Measurements from ENCODE around the gene CREG2.

The CREG2 gene

DNA sequence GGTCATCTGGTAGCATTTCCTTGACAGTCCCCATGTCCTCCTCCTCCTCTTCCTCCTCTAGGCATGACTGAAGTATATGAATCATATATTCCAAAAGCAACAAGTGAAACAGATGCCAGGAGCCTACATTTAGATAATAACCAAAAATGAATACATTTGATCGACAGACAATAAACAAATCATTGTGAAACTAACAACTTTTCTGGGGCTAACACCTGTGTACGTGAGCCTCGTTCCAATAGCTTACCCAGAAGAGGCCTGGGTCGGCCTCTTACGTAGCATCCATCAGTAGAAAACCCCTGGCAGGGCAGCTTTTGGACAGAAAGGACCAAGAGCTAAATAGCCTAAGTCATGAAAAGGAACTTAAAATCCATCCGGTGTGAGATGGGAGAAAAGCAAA is 15.3 kb upstream of the CREG2 start:
- no peaks in the 10 kb centered on the region for H3K4me1 ChIP-seq (ENCODE audit: low read depth, poor library complexity, severe bottlenecking)
- H4K20me1 ChIP-seq (ENCODE audit: insufficient read depth) = no peaks in the 10 kb centered on the region
- H3K27ac ChIP-seq = no peak overlapping the region
- H3K36me3 ChIP-seq (ENCODE audit: insufficient read depth) = no peaks in the 10 kb centered on the region
- H2AFZ ChIP-seq (ENCODE audit: low read depth) = no peak overlapping the region
- TF ChIP-seq, protein P1, sequence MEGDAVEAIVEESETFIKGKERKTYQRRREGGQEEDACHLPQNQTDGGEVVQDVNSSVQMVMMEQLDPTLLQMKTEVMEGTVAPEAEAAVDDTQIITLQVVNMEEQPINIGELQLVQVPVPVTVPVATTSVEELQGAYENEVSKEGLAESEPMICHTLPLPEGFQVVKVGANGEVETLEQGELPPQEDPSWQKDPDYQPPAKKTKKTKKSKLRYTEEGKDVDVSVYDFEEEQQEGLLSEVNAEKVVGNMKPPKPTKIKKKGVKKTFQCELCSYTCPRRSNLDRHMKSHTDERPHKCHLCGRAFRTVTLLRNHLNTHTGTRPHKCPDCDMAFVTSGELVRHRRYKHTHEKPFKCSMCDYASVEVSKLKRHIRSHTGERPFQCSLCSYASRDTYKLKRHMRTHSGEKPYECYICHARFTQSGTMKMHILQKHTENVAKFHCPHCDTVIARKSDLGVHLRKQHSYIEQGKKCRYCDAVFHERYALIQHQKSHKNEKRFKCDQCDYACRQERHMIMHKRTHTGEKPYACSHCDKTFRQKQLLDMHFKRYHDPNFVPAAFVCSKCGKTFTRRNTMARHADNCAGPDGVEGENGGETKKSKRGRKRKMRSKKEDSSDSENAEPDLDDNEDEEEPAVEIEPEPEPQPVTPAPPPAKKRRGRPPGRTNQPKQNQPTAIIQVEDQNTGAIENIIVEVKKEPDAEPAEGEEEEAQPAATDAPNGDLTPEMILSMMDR (conservative IDR thresholded peaks at IDR 0.05; ENCODE audit: low read depth, low read length) = no peak
- H3K9ac ChIP-seq = no peak overlapping the region
- H3K27me3 ChIP-seq (ENCODE audit: insufficient read depth, low read depth) = no peaks in the 10 kb centered on the region
- H3K4me3 ChIP-seq (IDR thresholded peaks at IDR 0.05; ENCODE audit: insufficient read depth, low read depth, low read length) = no peak overlapping the region
- H3K79me2 ChIP-seq (ENCODE audit: insufficient read depth, low read depth) = no peaks in the 10 kb centered on the region
- no peak overlapping the region for H3K4me2 ChIP-seq

DNA sequence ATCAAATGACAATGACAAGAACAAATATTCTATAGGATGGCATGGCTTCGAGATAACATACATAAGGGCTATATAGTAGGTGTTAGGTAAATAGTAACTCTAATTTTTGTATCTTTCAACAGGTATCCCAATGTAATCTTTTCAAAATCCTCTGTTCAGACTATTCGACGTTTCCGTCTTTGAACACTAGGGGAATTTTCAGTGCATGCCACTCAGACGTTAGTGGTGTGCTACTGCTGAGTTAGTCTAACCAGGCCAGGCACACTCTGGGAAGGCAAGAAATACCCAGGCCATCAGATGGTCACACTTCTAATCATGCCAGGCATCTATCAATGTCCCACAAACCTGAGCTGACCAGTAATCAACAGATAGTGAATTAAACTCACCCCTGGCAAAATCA is 14.6 kb upstream of the CREG2 start:
- Histone ChIP-seq H3K36me3 (ENCODE audit: insufficient read depth) (no peaks in the 10 kb centered on the region), H3K9ac (no peak overlapping the region), H3K27me3 (ENCODE audit: insufficient read depth, low read depth) (no peaks in the 10 kb centered on the region), H3K4me2 (no peak overlapping the region), H3K27ac (no peak overlapping the region), H3K79me2 (ENCODE audit: insufficient read depth, low read depth) (no peaks in the 10 kb centered on the region), H3K4me3 (IDR thresholded peaks at IDR 0.05; ENCODE audit: insufficient read depth, low read depth, low read length) (no peak overlapping the region), H3K4me1 (ENCODE audit: low read depth, poor library complexity, severe bottlenecking) (no peaks in the 10 kb centered on the region), H4K20me1 (ENCODE audit: insufficient read depth) (no peaks in the 10 kb centered on the region), H2AFZ (ENCODE audit: low read depth) (no peak overlapping the region)
- TF ChIP-seq, protein P1 (conservative IDR thresholded peaks at IDR 0.05; ENCODE audit: low read depth, low read length) = no peak

DNA sequence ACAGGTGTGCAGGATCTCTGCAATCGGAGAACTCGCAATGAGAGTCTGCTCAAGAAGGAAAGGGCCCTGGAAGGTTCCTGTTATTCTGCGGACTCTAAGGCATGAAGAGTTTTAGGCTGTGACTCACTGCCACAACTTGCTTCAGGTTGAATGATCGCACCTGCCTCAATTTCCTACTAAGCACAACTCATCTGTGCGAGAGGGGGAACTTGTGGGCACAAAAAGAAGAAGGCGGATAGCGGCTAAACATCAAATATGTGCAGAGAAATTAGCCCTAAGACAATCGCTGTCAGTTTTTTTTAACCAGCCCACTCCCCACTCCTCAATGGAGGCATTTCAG is 14.0 kb upstream of the CREG2 start:
- TF ChIP-seq, protein P1 (conservative IDR thresholded peaks at IDR 0.05; ENCODE audit: low read depth, low read length) = no peak
- H4K20me1 ChIP-seq (ENCODE audit: insufficient read depth) = no peaks in the 10 kb centered on the region
- no peak overlapping the region for H3K4me2 ChIP-seq
- H3K36me3 ChIP-seq (ENCODE audit: insufficient read depth) = no peaks in the 10 kb centered on the region
- no peak overlapping the region for H3K27ac ChIP-seq
- H3K9ac ChIP-seq = no peak overlapping the region
- H3K27me3 ChIP-seq (ENCODE audit: insufficient read depth, low read depth) = no peaks in the 10 kb centered on the region
- H3K4me3 ChIP-seq (IDR thresholded peaks at IDR 0.05; ENCODE audit: insufficient read depth, low read depth, low read length) = no peak overlapping the region
- H3K79me2 ChIP-seq (ENCODE audit: insufficient read depth, low read depth) = no peaks in the 10 kb centered on the region
- H2AFZ ChIP-seq (ENCODE audit: low read depth) = no peak overlapping the region
- H3K4me1 ChIP-seq (ENCODE audit: low read depth, poor library complexity, severe bottlenecking) = no peaks in the 10 kb centered on the region

DNA sequence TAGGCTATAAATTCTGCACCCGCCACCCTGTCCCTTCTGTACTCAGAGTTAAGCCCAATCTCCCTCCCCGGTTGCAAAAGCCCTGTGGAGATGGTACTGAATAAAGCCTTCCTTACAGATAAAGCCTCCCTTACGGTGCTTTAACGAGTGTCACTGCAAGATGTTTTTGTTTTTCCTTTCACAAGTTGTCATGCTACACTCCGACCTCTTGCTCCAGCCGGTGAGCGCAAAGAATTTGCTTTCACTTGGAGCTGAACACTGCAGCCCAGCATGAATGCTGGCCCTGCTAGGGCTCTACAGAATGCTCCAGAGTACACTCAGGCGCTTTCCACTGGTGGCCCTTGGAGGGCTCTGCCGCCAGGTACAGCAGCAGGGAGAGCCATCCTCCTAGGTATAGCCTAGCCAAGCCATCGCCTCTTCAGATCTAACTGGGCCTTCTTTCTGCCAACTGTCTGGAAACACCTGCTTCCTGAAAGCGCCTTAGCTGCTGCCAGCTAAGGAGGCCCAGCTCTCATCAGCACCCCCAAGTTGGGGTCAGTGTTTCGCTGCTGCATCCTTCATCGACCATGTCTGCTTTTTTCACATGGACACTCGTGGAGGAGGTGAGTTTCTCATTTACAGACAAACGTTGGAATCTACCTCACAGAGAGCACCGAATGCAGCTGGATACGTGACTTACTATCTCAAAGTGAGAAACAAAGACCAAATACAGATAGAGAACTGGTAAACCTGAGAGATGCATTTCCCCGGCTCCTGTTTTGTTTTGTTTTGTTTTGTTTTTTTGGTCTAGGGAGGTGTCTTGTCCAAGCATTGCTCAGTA is 13.4 kb upstream of the CREG2 start:
- TF ChIP-seq, protein P1 (conservative IDR thresholded peaks at IDR 0.05; ENCODE audit: low read depth, low read length) = no peak
- H4K20me1 ChIP-seq (ENCODE audit: insufficient read depth) = no peaks in the 10 kb centered on the region
- H2AFZ ChIP-seq (ENCODE audit: low read depth) = no peak overlapping the region
- H3K4me1 ChIP-seq (ENCODE audit: low read depth, poor library complexity, severe bottlenecking) = no peaks in the 10 kb centered on the region
- no peak overlapping the region for H3K4me3 ChIP-seq (IDR thresholded peaks at IDR 0.05; ENCODE audit: insufficient read depth, low read depth, low read length)
- H3K27ac ChIP-seq = no peak overlapping the region
- H3K27me3 ChIP-seq (ENCODE audit: insufficient read depth, low read depth) = no peaks in the 10 kb centered on the region
- H3K4me2 ChIP-seq = no peak overlapping the region
- H3K9ac ChIP-seq = no peak overlapping the region
- H3K79me2 ChIP-seq (ENCODE audit: insufficient read depth, low read depth) = no peaks in the 10 kb centered on the region
- no peaks in the 10 kb centered on the region for H3K36me3 ChIP-seq (ENCODE audit: insufficient read depth)
